Stimulated activated CD4-positive, alpha-beta T cell treated with anti-CD3 and anti-CD28 coated beads, Interleukin-1b, Interleukin-23, amount 100 ng/mL, for 48 hours (primary cell): ENCODE results near the gene SECISBP2L.
A peak's percentile ranks its signal among the peaks of the same experiment; 100 is the strongest.
"Not testable (repeated sequence)": the region's sequence is repeated elsewhere in the genome, so short reads cannot be mapped to it uniquely, and the experiment has no call there.

ENCODE experiments used
- DNase-seq: peaks from one replicate; pipeline ENCODE4 v3.0.0-alpha.2; 2020

SECISBP2L gene

GRCh38 chr15:49046220-49047102, at the start of gene SECISBP2L:
TSS of gene SECISBP2L (minus strand) at chr15:49046446. CDS start at chr15:49046299, 147 bp downstream.
- DNase-seq, result peak; percentile 92

DNA sequence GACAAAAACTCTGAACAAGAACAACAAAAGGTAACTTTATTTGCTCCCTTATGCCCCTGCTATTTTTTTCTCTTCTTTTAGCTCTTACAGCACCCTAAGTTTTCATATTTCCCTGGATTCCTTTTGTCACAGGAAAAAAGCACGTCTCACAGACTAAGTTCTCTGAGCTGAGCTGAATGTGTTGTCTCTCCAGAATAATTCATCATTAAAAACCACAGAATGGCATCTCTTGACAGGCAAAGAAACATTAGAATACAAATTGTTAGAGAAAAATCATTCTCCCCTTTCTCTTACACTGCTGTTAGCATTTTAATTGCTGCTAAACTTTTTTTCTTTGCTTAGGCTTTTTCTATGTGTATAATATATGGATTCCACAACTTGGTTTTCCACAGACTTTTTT, 48.7 kb upstream of the SECISBP2L start:
- DNase-seq, result no peak

- no peak for DNase-seq
Measured at GRCh38 chr15:49093252-49094105, 47.2 kb upstream of the SECISBP2L start.

GRCh38 chr15:49088996-49089395, 42.8 kb upstream of the SECISBP2L start:
- DNase-seq, result no peak

GRCh38 chr15:49085696-49086459, 39.6 kb upstream of the SECISBP2L start:
- no peak for DNase-seq

DNA sequence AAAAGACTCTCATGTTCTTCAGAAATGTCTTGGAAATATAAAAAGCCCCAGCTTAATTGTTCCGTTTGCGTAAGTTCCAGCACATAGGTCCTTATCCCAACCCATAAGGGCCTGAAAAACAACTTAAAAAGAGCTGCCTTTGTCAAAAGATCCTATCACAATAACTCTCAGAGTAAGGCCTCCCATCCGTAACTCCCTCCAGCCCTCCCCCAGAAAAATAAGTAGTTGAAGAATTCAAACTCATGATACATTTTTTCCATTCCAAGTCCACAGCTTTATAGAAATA, 38.0 kb upstream of the SECISBP2L start:
- DNase-seq, result no peak

- DNase-seq, result no peak
Measured at GRCh38 chr15:49083401-49084284, 37.4 kb upstream of the SECISBP2L start.

GRCh38 chr15:49082960-49083359, 36.7 kb upstream of the SECISBP2L start:
- DNase-seq, result no peak

DNA sequence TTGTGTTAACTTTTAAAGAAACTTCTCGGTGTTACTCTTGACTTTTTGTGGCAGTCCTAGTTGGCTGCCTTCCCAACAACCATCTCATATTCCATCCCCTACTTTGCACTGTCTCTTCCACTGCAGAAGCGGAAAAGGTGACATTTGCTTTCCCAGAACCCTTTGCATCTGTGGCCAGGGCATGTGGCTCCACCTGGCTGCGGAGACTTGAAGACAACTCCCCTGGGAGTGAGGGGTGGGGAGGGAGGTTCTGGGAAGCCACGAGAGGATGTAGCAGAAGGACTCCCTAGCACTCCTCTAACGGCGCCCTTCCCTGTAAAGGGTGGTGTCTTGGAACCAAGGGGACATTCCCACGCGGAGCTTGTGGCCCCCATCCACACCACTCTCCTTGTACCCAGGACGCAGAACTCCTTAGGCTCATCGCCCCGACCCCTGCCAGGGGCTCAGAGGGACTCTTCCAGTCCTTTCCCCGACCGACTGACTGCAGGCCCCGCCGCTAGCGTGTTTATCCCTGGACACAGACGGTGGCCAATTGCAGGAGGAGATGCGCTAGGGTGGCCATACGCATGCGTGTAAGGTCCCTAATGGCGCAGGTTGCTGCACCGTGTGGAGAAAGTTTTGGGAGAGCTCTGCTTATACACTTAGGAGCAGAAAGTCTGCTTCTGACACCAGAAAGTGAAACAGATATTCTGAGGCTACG, 33.2 kb upstream of the SECISBP2L start:
- no peak for DNase-seq

DNA sequence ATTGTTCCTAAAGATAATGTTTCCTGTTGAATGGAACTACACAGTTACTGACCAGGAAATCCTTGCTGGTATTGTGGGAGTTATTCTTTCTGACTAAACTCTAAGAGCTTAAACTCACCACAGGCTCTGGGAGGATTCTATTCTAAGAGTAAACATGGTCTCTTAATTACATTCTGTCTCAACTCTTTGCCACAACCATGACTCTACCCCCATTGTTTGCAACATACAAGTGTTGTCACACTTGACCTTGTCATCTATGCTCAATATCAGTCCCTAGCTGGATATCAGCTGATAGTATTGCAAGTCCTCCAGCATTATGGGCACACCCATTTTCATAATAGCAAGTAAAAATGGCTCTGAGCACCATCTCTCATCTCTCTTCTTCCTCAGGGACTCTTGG, 29.6 kb upstream of the SECISBP2L start:
- DNase-seq, result no peak

DNA sequence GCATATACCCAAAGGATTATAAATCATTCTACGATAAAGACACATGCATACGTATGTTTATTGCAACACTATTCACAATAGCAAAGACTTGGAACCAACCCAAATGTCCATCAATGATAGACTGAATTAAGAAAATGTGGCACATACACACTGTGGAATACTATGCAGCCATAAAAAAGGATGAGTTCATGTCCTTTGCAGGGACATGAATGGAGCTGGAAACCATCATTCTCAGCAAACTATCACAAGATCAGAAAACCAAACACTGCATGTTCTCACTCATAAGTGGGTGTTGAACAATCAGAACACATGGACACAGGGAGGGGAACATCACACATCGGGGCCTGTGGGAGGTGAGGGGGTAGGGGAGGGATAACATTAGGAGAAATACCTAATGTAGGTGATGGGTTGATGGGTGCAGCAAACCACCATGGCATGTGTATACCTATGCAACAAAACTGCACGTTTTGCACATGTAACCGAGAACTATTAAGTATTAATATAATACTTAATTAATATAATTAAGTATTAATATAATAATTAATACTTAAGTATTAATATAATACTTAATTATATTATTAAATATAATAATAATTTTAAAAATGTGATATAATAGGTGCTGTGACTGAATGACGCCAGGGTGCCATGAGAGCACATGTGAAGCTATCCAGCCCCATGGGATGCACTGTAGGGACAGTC, 28.5 kb upstream of the SECISBP2L start:
- not testable (repeated sequence) for DNase-seq

- DNase-seq, result no peak
Measured at GRCh38 chr15:49066372-49066771, 20.1 kb upstream of the SECISBP2L start.

DNA sequence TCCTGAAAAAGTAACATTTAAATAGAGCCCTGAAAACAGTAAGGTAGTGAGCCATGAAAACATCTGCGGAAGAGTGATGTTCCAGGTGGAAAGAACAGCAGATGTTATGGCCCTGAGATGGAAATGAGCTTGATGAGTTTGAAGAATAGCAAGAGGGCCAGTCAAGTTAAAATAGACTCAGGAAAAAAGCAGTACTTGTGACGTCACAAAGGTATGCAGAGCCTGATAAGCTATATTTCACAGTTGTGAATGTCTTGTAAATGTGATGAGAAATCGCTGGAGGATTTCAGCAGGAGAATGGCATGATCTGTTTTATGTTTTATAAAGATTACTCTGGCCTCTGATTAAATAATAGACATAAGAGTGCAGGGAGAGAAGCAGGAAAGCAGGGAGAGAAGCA, 18.6 kb upstream of the SECISBP2L start:
- no peak for DNase-seq

DNA sequence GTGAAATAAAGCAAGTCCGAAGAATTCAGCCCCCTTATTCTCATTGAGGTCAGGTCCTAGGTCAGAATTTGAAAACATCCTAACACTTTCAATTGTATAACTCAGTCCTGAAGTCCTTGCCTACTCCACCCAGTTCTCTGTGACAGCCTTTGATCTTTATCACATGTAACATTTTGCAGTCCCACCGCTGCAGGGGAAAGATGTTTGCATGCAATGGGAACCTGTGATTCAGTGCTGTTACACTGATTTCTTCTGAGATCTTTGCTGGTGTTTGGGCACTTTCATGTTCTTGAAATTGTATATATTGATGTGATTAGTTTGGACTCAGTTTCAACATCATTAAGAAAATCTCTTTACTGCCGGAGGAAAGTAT, 18.0 kb upstream of the SECISBP2L start:
- no peak for DNase-seq

- DNase-seq, result no peak
Measured at GRCh38 chr15:49063402-49064280, 17.4 kb upstream of the SECISBP2L start.

DNA sequence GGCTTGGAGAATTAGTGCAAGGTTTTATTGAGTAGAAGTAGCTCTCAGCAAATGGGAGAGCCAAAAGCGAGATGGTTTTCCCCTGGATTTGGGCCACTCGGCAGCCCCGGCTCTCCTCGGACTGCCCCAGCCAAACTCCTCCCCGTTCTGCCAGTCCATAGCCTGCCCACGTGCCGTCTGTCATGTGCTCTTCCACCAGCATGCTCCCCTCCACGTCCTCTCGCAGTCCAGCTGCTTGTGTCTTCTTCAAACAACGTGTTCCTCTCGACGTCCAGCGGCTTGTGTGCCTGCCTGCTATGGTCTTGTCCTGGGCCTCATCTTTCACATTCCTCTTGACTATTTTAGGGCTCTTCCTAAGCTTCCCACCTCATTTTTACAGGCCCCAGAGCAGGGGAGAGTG, 16.7 kb upstream of the SECISBP2L start:
- DNase-seq, result no peak

DNA sequence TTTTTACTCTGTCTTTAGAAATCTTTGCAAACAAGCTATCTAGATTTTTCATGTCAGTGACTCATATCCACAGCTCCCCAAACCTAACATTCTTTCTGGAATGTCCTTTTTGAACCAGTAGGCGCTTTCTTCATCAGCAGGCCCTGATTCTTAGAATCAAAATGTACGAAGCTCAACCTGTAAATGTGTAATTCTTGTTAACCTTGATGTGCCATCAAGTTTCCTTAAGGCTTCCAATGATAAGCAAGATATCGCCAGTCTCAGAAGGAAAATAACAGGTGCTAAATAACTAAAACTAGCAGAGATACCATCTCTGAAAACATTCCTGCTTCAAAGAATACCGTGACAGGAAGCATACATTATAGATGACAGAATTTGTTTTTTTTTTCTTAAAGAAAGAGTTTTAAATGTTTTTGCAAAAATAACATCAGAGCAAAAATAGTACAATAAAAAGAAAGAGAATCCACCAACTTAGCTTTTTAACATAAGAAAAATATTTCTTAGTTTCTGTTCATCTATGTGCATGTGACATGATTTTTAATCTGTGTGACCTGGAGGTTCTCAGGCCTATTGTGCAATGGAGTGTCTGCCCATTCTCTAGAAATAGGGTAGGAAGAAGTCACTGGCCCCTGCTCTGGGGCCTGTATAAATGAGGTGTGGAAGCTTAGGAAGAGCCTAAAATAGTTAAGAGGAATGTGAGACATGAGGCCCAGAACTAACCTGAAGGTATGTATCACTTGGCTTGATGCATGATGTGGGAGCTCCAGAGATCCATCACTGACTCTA, 14.7 kb upstream of the SECISBP2L start:
- DNase-seq, result no peak

- DNase-seq, result no peak
Measured at GRCh38 chr15:49059491-49059890, 13.2 kb upstream of the SECISBP2L start.

GRCh38 chr15:49058559-49058958, 12.3 kb upstream of the SECISBP2L start:
- DNase-seq, result no peak
